HG03103 (cell line): ENCODE results near the gene LARGE1.
"Not testable (repeated sequence)": the region's sequence is repeated elsewhere in the genome, so short reads cannot be mapped to it uniquely, and the experiment has no call there.

Experiments used
- ATAC-seq: cut with Tn5 transposase; IDR thresholded peaks from one replicate; pipeline ENCODE4 v1.9.1; 2021; ENCODE audit warnings: low read depth; ENCODE audit not compliant: unreplicated experiment

Gene LARGE1

GRCh38 chr22:33860386-33860785 lies 59.9 kb downstream of the LARGE1 start:
- ATAC-seq = no peak

- ATAC-seq = no peak
These were observed 61.0 kb downstream of the LARGE1 start for GRCh38 chr22:33859311-33859710.

GRCh38 chr22:33858653-33859052 lies 61.6 kb downstream of the LARGE1 start:
- ATAC-seq = not testable (repeated sequence)

- not testable (repeated sequence) for ATAC-seq
These were observed 62.5 kb downstream of the LARGE1 start for GRCh38 chr22:33857767-33858166.

GRCh38 chr22:33854724-33855123 lies 65.6 kb downstream of the LARGE1 start:
- ATAC-seq = no peak

- peak; percentile 77 for ATAC-seq
These were observed 66.8 kb downstream of the LARGE1 start for GRCh38 chr22:33853200-33854097.

GRCh38 chr22:33851821-33852384 lies 68.4 kb downstream of the LARGE1 start:
- no peak for ATAC-seq

- no peak for ATAC-seq
These were observed 69.0 kb downstream of the LARGE1 start for GRCh38 chr22:33851240-33851639.

GRCh38 chr22:33850724-33851123 lies 69.6 kb downstream of the LARGE1 start:
- ATAC-seq = no peak

- ATAC-seq = no peak
These were observed 70.1 kb downstream of the LARGE1 start for GRCh38 chr22:33850193-33850592.

GRCh38 chr22:33848251-33848650 lies 72.0 kb downstream of the LARGE1 start:
- no peak for ATAC-seq

GRCh38 chr22:33844273-33844672 lies 76.0 kb downstream of the LARGE1 start:
- no peak for ATAC-seq

GRCh38 chr22:33842421-33843094 lies 77.7 kb downstream of the LARGE1 start:
- no peak for ATAC-seq

GRCh38 chr22:33842006-33842354 lies 78.3 kb downstream of the LARGE1 start:
- ATAC-seq = peak; percentile 52

GRCh38 chr22:33841281-33842005 lies 78.8 kb downstream of the LARGE1 start:
- ATAC-seq = peak; percentile 31

- ATAC-seq = no peak
These were observed 81.6 kb downstream of the LARGE1 start for GRCh38 chr22:33838644-33839043.

- no peak for ATAC-seq
These were observed 82.5 kb downstream of the LARGE1 start for GRCh38 chr22:33837826-33838225.

GRCh38 chr22:33835265-33835664 lies 85.0 kb downstream of the LARGE1 start:
- ATAC-seq = no peak

- no peak for ATAC-seq
These were observed 87.6 kb downstream of the LARGE1 start for GRCh38 chr22:33832558-33833151.

- no peak for ATAC-seq
These were observed 88.6 kb downstream of the LARGE1 start for GRCh38 chr22:33831651-33832050.

- no peak for ATAC-seq
These were observed 89.1 kb downstream of the LARGE1 start for GRCh38 chr22:33831207-33831606.
